K562 (cell line): ENCODE measurements around the gene PFAS. TPM values are rescaled to one million over a fixed set of nuclear protein-coding genes. Genes with fewer than 3 reads are reported as not detected.

Experiments used
- CSDE1 ChIP-seq, 2 experiments: fragments of 450-650 bp; IDR thresholded peaks; 2 replicates each; pipeline ENCODE4 v1.6.1; 2016; ENCODE audit warnings: mild to moderate bottlenecking in 1 of 2
- GATAD2A ChIP-seq: fragments of 450-650 bp; IDR thresholded peaks from 2 replicates; pipeline ENCODE4 v1.6.1; 2017
- GATAD2B ChIP-seq: fragments of 450-650 bp; IDR thresholded peaks from 2 replicates; pipeline ENCODE4 v1.6.1; 2017; ENCODE audit warnings: mild to moderate bottlenecking, borderline replicate concordance
- GTF2E2 ChIP-seq: fragments of 200-800 bp; sonication (Bioruptor generic); IDR thresholded peaks from 2 replicates; pipeline ENCODE4 v1.6.1; 2016; ENCODE audit warnings: missing genetic modification characterization, missing compliant biosample characterization
- MAZ ChIP-seq, 2 experiments: fragments of 450-650 bp in 1 of 2; sonication (generic) in 1 of 2; formaldehyde crosslinking; IDR thresholded peaks in 1 of 2; conservative IDR thresholded peaks in 1 of 2; 2 replicates each; pipeline versions ENCODE4 v1.4.0 to v1.5.0; 2020; ENCODE audit warnings: mild to moderate bottlenecking in 1 of 2, missing genetic modification reagents in 1 of 2
- NFRKB ChIP-seq: fragments of 450-650 bp; IDR thresholded peaks from 2 replicates; pipeline ENCODE4 v1.6.1; 2016; ENCODE audit warnings: low read depth
- NR2C2 ChIP-seq, 2 experiments: fragments of 200-800 bp in 1 of 2; sonication (Bioruptor generic) in 1 of 2; sonication (generic) in 1 of 2; formaldehyde crosslinking in 1 of 2; IDR thresholded peaks; 2 replicates each; pipeline versions ENCODE4 v1.6.1 to v1.8.0; 2016 to 2022; ENCODE audit warnings: mild to moderate bottlenecking in 1 of 2, missing compliant biosample characterization in 1 of 2, missing genetic modification characterization in 1 of 2, missing genetic modification reagents in 1 of 2
- SIN3A ChIP-seq, 2 experiments: fragments of 150-350 bp in 1 of 2; IDR thresholded peaks; 2 replicates each; pipeline ENCODE4 v1.6.1; 2011 to 2016; ENCODE audit warnings: borderline replicate concordance in 2 of 2, low read depth in 2 of 2, low read length in 2 of 2, mild to moderate bottlenecking in 2 of 2, moderate library complexity in 2 of 2; ENCODE audit not compliant: control insufficient read depth in 1 of 2
- TEAD1 ChIP-seq, 2 experiments: fragments of 450-650 bp in 1 of 2; sonication (generic) in 1 of 2; formaldehyde crosslinking; IDR thresholded peaks; 2 replicates each; pipeline versions ENCODE4 v1.4.0 to v1.8.0; 2020 to 2022; ENCODE audit warnings: mild to moderate bottlenecking in 2 of 2, missing genetic modification reagents in 1 of 2
- ZFX ChIP-seq: sonication (generic); formaldehyde crosslinking; IDR thresholded peaks from 2 replicates; pipeline ENCODE4 v1.8.0; 2022; ENCODE audit warnings: mild to moderate bottlenecking, missing genetic modification reagents, moderate library complexity
- ZNF444 ChIP-seq: fragments of 250-450 bp; sonication (Bioruptor Pico); IDR thresholded peaks from 2 replicates; pipeline ENCODE4 v1.4.0; 2020; ENCODE audit warnings: mild to moderate bottlenecking, moderate library complexity
- ZNF583 ChIP-seq: fragments of 250-450 bp; sonication (Bioruptor Pico); IDR thresholded peaks from 2 replicates; pipeline ENCODE4 v1.4.0; 2020
- ZNF589 ChIP-seq: fragments of 200-800 bp; sonication (Bioruptor generic); IDR thresholded peaks from 2 replicates; pipeline ENCODE4 v1.6.1; 2016; ENCODE audit warnings: low read depth, missing genetic modification characterization, missing compliant biosample characterization
- ZNF76 ChIP-seq: fragments of 250-450 bp; sonication (Bioruptor Pico); IDR thresholded peaks from 2 replicates; pipeline ENCODE4 v1.4.0; 2020; ENCODE audit warnings: mild to moderate bottlenecking, moderate library complexity, borderline replicate concordance
- polyA plus RNA-seq, 8 experiments: library from polyadenylated mRNA; depleted of rRNA in 4 of 8; stranded (reverse) in 5 of 8; unstranded in 3 of 8; fragments of >200 nt; fragmentation: Nextera tagmentation in 2 of 8; fragmentation: Illumina TruSeq in 1 of 8; extraction: Ambion mirVana in 2 of 8; extraction: Trizol in 1 of 8; gene quantifications; 2 replicates each; pipeline versions ENCODE4 v1.2.1 to v1.2.3, GENCODE V29; 2011 to 2014; ENCODE audit warnings: inconsistent platforms in 1 of 8, missing spikeins in 1 of 8
- total RNA-seq, 7 experiments: library from RNA; depleted of rRNA in 6 of 7; stranded (reverse); fragments of >200 nt in 6 of 7; fragmentation: Illumina TruSeq in 2 of 7; extraction: Trizol in 2 of 7; gene quantifications; 2 replicates each; pipeline versions ENCODE4 v1.2.1 to v1.2.3, GENCODE V29; 2011 to 2021; ENCODE audit warnings: low replicate concordance in 1 of 7
- TF ChIP-seq, protein P1 (sequence below): fragments of 250-450 bp; sonication (Bioruptor Pico); IDR thresholded peaks from 2 replicates; pipeline ENCODE4 v1.4.0; 2020
- TF ChIP-seq, protein P2 (sequence below), 3 experiments: fragments of 200-800 bp in 1 of 3; sonication (Bioruptor generic) in 1 of 3; sonication (generic) in 1 of 3; formaldehyde crosslinking in 1 of 3; IDR thresholded peaks; 2 replicates each; pipeline versions ENCODE4 v1.6.1 to v1.8.0; 2016 to 2022; ENCODE audit warnings: mild to moderate bottlenecking in 2 of 3, missing compliant biosample characterization in 2 of 3, missing genetic modification characterization in 2 of 3, missing genetic modification reagents in 1 of 3
- TF ChIP-seq, protein P3 (sequence below): sonication (generic); formaldehyde crosslinking; IDR thresholded peaks from 2 replicates; pipeline ENCODE4 v1.9.0; 2022; ENCODE audit warnings: mild to moderate bottlenecking, missing genetic modification reagents

Gene PFAS
- total and polyA plus RNA-seq, 9 of the 15 experiments (the other 6 are each of a cell fraction or from before 2014, with no cell fraction given) = 11.6 to 131 (median 43.9) TPM

DNA sequence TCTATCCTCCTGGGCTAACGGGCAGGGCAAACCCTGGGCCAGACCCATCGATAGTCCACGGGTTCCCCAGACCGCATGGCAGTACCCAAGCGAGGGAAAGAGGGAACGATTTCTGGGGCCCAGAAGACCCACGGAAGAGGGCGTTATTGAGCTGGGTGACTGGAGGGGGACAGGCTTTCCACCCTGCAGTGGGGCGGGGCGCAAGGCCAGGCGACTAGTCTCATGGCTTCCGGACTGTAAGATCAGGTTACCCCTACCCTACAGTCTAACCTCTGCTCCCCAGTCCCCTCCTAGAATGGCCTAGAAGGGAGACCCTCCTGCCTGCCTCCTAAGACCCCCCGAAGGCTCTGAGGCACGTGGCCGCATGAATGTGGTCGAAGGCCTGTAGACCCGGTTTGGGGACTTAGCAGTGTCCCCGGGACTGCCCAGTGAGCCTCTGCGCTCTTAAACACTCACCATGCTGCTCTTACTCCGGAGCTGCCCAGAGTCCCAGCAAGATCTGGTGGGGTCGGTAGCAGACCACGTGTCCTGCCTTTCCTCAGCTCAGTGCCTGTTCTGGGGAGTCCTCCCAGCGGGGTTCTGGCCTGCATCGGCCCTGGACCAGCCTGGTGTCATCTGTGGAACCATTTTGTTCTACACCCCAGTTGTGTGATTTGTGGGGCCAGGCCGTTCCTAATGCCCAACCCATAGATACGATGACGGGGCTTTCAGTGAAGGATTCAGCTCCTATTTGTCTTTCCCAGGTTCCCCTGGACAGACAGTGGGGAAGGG, 25.5 kb upstream of the PFAS start (continued):
- TF ChIP-seq, protein P1, sequence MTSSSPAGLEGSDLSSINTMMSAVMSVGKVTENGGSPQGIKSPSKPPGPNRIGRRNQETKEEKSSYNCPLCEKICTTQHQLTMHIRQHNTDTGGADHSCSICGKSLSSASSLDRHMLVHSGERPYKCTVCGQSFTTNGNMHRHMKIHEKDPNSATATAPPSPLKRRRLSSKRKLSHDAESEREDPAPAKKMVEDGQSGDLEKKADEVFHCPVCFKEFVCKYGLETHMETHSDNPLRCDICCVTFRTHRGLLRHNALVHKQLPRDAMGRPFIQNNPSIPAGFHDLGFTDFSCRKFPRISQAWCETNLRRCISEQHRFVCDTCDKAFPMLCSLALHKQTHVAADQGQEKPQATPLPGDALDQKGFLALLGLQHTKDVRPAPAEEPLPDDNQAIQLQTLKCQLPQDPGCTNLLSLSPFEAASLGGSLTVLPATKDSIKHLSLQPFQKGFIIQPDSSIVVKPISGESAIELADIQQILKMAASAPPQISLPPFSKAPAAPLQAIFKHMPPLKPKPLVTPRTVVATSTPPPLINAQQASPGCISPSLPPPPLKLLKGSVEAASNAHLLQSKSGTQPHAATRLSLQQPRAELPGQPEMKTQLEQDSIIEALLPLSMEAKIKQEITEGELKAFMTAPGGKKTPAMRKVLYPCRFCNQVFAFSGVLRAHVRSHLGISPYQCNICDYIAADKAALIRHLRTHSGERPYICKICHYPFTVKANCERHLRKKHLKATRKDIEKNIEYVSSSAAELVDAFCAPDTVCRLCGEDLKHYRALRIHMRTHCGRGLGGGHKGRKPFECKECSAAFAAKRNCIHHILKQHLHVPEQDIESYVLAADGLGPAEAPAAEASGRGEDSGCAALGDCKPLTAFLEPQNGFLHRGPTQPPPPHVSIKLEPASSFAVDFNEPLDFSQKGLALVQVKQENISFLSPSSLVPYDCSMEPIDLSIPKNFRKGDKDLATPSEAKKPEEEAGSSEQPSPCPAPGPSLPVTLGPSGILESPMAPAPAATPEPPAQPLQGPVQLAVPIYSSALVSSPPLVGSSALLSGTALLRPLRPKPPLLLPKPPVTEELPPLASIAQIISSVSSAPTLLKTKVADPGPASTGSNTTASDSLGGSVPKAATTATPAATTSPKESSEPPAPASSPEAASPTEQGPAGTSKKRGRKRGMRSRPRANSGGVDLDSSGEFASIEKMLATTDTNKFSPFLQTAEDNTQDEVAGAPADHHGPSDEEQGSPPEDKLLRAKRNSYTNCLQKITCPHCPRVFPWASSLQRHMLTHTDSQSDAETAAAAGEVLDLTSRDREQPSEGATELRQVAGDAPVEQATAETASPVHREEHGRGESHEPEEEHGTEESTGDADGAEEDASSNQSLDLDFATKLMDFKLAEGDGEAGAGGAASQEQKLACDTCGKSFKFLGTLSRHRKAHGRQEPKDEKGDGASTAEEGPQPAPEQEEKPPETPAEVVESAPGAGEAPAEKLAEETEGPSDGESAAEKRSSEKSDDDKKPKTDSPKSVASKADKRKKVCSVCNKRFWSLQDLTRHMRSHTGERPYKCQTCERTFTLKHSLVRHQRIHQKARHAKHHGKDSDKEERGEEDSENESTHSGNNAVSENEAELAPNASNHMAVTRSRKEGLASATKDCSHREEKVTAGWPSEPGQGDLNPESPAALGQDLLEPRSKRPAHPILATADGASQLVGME (CRISPR knock-in tag) = no peak
- TF ChIP-seq GTF2E2 (tag) (peak; percentile 41; the same call in 1 of the 2 replicates), NFRKB (peak; percentile 58; the same call in 1 of the 2 replicates), SIN3A (IDR thresholded peaks at IDR 0.05; ENCODE audit: borderline replicate concordance in 2 of 2, control insufficient read depth in 1 of 2, low read depth in 2 of 2, low read length in 2 of 2) (0 out of 4 replicates have a peak, but pooled peaks of 1 of the 2 experiments have one; percentile 48), GATAD2A (0 out of 2 replicates have a peak, but pooled peaks have one; percentile 12), ZNF589 (peak; percentile 50; the same call in 1 of the 2 replicates), CSDE1 (IDR thresholded peaks at IDR 0.05) (0 out of 4 replicates have a peak, but pooled peaks of 1 of the 2 experiments have one; percentile 11), GATAD2B (no peak), ZNF444 (0 out of 2 replicates have a peak, but pooled peaks have one; percentile 46), TEAD1 (CRISPR knock-in tag; IDR thresholded peaks at IDR 0.05) (0 out of 4 replicates have a peak, but pooled peaks have one; percentile 25 to 41), ZNF583 (peak; percentile 62; the same call in 1 of the 2 replicates), ZFX (CRISPR knock-in tag) (peak; percentile 63), MAZ (CRISPR knock-in tag; conservative IDR thresholded peaks at IDR 0.05 in 1 of 2, IDR thresholded peaks at IDR 0.05 in 1 of 2) (peak in 1 of 2 experiments; percentile 22; a peak in 1 of 4 replicates), ZNF76 (CRISPR knock-in tag) (0 out of 2 replicates have a peak, but pooled peaks have one; percentile 53), NR2C2 (CRISPR knock-in tag; IDR thresholded peaks at IDR 0.05) (no peak; the same call in 1 of the 2 replicates), NR2C2 (tag; IDR thresholded peaks at IDR 0.05) (peak; percentile 38; the same call in 1 of the 2 replicates)
- TF ChIP-seq, protein P2, sequence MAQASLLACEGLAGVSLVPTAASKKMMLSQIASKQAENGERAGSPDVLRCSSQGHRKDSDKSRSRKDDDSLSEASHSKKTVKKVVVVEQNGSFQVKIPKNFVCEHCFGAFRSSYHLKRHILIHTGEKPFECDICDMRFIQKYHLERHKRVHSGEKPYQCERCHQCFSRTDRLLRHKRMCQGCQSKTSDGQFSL (CRISPR knock-in tag; IDR thresholded peaks at IDR 0.05) = no peak
- TF ChIP-seq, protein P2 (tag; IDR thresholded peaks at IDR 0.05) = 0 out of 4 replicates have a peak, but pooled peaks of 1 of the 2 experiments have one; percentile 25
- TF ChIP-seq, protein P3, sequence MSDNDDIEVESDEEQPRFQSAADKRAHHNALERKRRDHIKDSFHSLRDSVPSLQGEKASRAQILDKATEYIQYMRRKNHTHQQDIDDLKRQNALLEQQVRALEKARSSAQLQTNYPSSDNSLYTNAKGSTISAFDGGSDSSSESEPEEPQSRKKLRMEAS (CRISPR knock-in tag) = peak; percentile 72
